A549 (cell line): Measurements from ENCODE around the gene KRTAP19-5. TPM values are rescaled to one million over a fixed set of nuclear protein-coding genes. Genes with fewer than 3 reads are reported as not detected.

Experiments
- ATAC-seq, 2 experiments: fragments of 200-7000 bp in 1 of 2; fragments of >200 bp in 1 of 2; cut with Nextera tagmentation in 1 of 2; cut with Tn5 transposase in 1 of 2; 3 replicates each; pipeline versions ENCODE4 v1.8.0 to v1.9.1; 2018 to 2020; ENCODE audit warnings: mild to moderate bottlenecking in 1 of 2, moderate library complexity in 1 of 2
- CTCF ChIA-PET: fragments of 300-600 bp; sonication (Branson Sonifier 250); formaldehyde crosslinking; extraction: SDS; loops from one replicate; lab custom pipeline; 2021; ENCODE audit warnings: antibody characterized with exemption, inconsistent platforms; lab: Yijun Ruan, JAX
- POLR2A ChIA-PET: fragments of 350-600 bp; formaldehyde crosslinking; extraction: SDS; loops from one replicate; lab custom pipeline; 2021; ENCODE audit warnings: antibody characterized with exemption, inconsistent platforms; lab: Yijun Ruan, JAX
- DNase-seq, 2 experiments: peaks; one replicate each; pipeline versions ENCODE4 v3.0.0 to v3.0.0-alpha.2; 2011 to 2016; ENCODE audit warnings: low read depth in 1 of 2, low spot score in 1 of 2
- FAIRE-seq: peaks from 2 replicates; lab custom pipeline; 2011; peaks lifted over from hg19 to GRCh38; lab: Jason Lieb, UNC
- H3K27ac ChIP-seq, 2 experiments: fragments of >200 bp; sonication (Bioruptor Twin); formaldehyde crosslinking; 3 replicates each; pipeline ENCODE4 v1.5.1; 2016 to 2017
- H3K4me1 ChIP-seq: fragments of >200 bp; sonication (Bioruptor Twin); formaldehyde crosslinking; 3 replicates; pipeline ENCODE4 v1.6.1; 2016
- H3K4me2 ChIP-seq: fragments of >200 bp; sonication (Bioruptor Twin); formaldehyde crosslinking; 3 replicates; pipeline ENCODE4 v1.6.1; 2016
- H3K4me3 ChIP-seq: fragments of >200 bp; sonication (Bioruptor Twin); formaldehyde crosslinking; 3 replicates; pipeline ENCODE4 v1.5.1; 2016
- H3K9me3 ChIP-seq: fragments of >200 bp; sonication (Bioruptor Twin); formaldehyde crosslinking; 3 replicates; pipeline ENCODE4 v1.6.1; 2016
- ATOH8 ChIP-seq: fragments of 250-450 bp; sonication (Bioruptor Pico); IDR thresholded peaks from 2 replicates; pipeline ENCODE4 v1.5.0; 2020; ENCODE audit warnings: low read depth, mild to moderate bottlenecking, moderate library complexity
- BCL3 ChIP-seq: fragments of >200 bp; sonication (Bioruptor Twin); formaldehyde crosslinking; IDR thresholded peaks from 3 replicates; pipeline ENCODE4 v1.6.1; 2016
- CEBPB ChIP-seq, 2 experiments: fragments of >200 bp in 1 of 2; sonication (Bioruptor Twin) in 1 of 2; formaldehyde crosslinking in 1 of 2; IDR thresholded peaks; 2 replicates each; pipeline ENCODE4 v1.6.1; 2012 to 2016
- CHD4 ChIP-seq: fragments of 200-600 bp; sonication (generic); IDR thresholded peaks from 2 replicates; pipeline ENCODE4 v1.6.1; 2016; ENCODE audit warnings: antibody characterized with exemption, mild to moderate bottlenecking, borderline replicate concordance
- CTCF ChIP-seq: fragments of >200 bp; sonication (Bioruptor Twin); formaldehyde crosslinking; IDR thresholded peaks from 3 replicates; pipeline ENCODE4 v1.5.1; 2016
- EHF ChIP-seq: fragments of 250-450 bp; sonication (Bioruptor Pico); IDR thresholded peaks from 2 replicates; pipeline ENCODE4 v1.5.0; 2020; ENCODE audit warnings: mild to moderate bottlenecking
- ELK1 ChIP-seq: fragments of 150-350 bp; IDR thresholded peaks from 2 replicates; pipeline ENCODE4 v1.6.1; 2014; ENCODE audit warnings: low read depth, mild to moderate bottlenecking, low read length
- EP300 ChIP-seq, 2 experiments: fragments of >200 bp; sonication (Bioruptor Twin); formaldehyde crosslinking; IDR thresholded peaks; 2 replicates in 1 of 2; 3 replicates in 1 of 2; pipeline ENCODE4 v1.6.1; 2016 to 2017
- ESRRA ChIP-seq: fragments of 150-350 bp; IDR thresholded peaks from 2 replicates; pipeline ENCODE4 v1.6.1; 2014; ENCODE audit warnings: mild to moderate bottlenecking, low read length, borderline replicate concordance
- FOSB ChIP-seq: fragments of 250-450 bp; sonication (Bioruptor Pico); IDR thresholded peaks from 2 replicates; pipeline ENCODE4 v1.5.0; 2020; ENCODE audit warnings: mild to moderate bottlenecking, moderate library complexity
- FOXS1 ChIP-seq: fragments of 250-450 bp; sonication (Bioruptor Pico); IDR thresholded peaks from 2 replicates; pipeline ENCODE4 v1.5.0; 2020; ENCODE audit warnings: mild to moderate bottlenecking, moderate library complexity
- HEYL ChIP-seq: fragments of 250-450 bp; sonication (Bioruptor Pico); IDR thresholded peaks from 2 replicates; pipeline ENCODE4 v1.8.0; 2021; ENCODE audit warnings: mild to moderate bottlenecking, moderate library complexity
- HMGXB4 ChIP-seq: fragments of 250-450 bp; sonication (Bioruptor Pico); IDR thresholded peaks from 2 replicates; pipeline ENCODE4 v1.5.0; 2021; ENCODE audit warnings: mild to moderate bottlenecking, moderate library complexity, borderline replicate concordance
- HOXA7 ChIP-seq: fragments of 250-450 bp; sonication (Bioruptor Pico); IDR thresholded peaks from 2 replicates; pipeline ENCODE4 v1.5.0; 2020; ENCODE audit warnings: mild to moderate bottlenecking, moderate library complexity
- HOXB13 ChIP-seq: fragments of 250-450 bp; sonication (Bioruptor Pico); IDR thresholded peaks from 2 replicates; pipeline ENCODE4 v1.5.0; 2020; ENCODE audit warnings: low read depth, mild to moderate bottlenecking, moderate library complexity
- HOXB5 ChIP-seq: fragments of 250-450 bp; sonication (Bioruptor Pico); IDR thresholded peaks from 2 replicates; pipeline ENCODE4 v1.5.0; 2020; ENCODE audit warnings: mild to moderate bottlenecking, moderate library complexity
- KDM5A ChIP-seq: fragments of 200-600 bp; sonication (generic); IDR thresholded peaks from 2 replicates; pipeline ENCODE4 v1.6.1; 2016; ENCODE audit warnings: antibody characterized with exemption, mild to moderate bottlenecking
- MAFK ChIP-seq: fragments of 450-650 bp; IDR thresholded peaks from 2 replicates; pipeline ENCODE4 v1.6.1; 2014; ENCODE audit not compliant: partially characterized antibody
- MYC ChIP-seq: IDR thresholded peaks from 2 replicates; pipeline ENCODE4 v1.6.1; 2012; ENCODE audit warnings: mild to moderate bottlenecking, inconsistent platforms, low read length, improper control_type of control experiment, borderline replicate concordance
- NPAS2 ChIP-seq: fragments of 250-450 bp; sonication (Bioruptor Pico); IDR thresholded peaks from 2 replicates; pipeline ENCODE4 v1.8.0; 2022; ENCODE audit warnings: mild to moderate bottlenecking, moderate library complexity, borderline replicate concordance
- NR3C1 ChIP-seq: fragments of >200 bp; sonication (Bioruptor Twin); formaldehyde crosslinking; IDR thresholded peaks from 3 replicates; pipeline ENCODE4 v1.6.1; 2017
- RAD21 ChIP-seq, 2 experiments: fragments of >200 bp in 1 of 2; sonication (Bioruptor Twin) in 1 of 2; formaldehyde crosslinking in 1 of 2; IDR thresholded peaks in 1 of 2; conservative IDR thresholded peaks in 1 of 2; 2 replicates in 1 of 2; 3 replicates in 1 of 2; pipeline ENCODE4 v1.6.1; 2012 to 2018; ENCODE audit warnings: inconsistent platforms in 1 of 2
- RARB ChIP-seq: fragments of 250-450 bp; sonication (Bioruptor Pico); IDR thresholded peaks from 2 replicates; pipeline ENCODE4 v1.8.0; 2021; ENCODE audit warnings: mild to moderate bottlenecking, moderate library complexity
- RNF2 ChIP-seq: fragments of 200-600 bp; sonication (generic); IDR thresholded peaks from 2 replicates; pipeline ENCODE4 v1.6.1; 2016; ENCODE audit warnings: low read depth, mild to moderate bottlenecking, antibody characterized with exemption, moderate library complexity, borderline replicate concordance
- SREBF2 ChIP-seq: fragments of 450-650 bp; IDR thresholded peaks from 2 replicates; pipeline ENCODE4 v1.6.1; 2014; ENCODE audit warnings: mild to moderate bottlenecking, moderate library complexity
- TP53 ChIP-seq: fragments of 250-450 bp; sonication (Bioruptor Pico); IDR thresholded peaks from 2 replicates; pipeline ENCODE4 v1.5.0; 2021; ENCODE audit warnings: mild to moderate bottlenecking, moderate library complexity
- USF2 ChIP-seq: fragments of 450-650 bp; IDR thresholded peaks from 2 replicates; pipeline ENCODE4 v1.6.1; 2014; ENCODE audit warnings: antibody characterized with exemption
- ZC3H11A ChIP-seq: fragments of 450-650 bp; IDR thresholded peaks from 2 replicates; pipeline ENCODE4 v1.6.1; 2014; ENCODE audit warnings: antibody characterized with exemption, mild to moderate bottlenecking
- ZFP36 ChIP-seq: fragments of 450-650 bp; IDR thresholded peaks from 2 replicates; pipeline ENCODE4 v1.6.1; 2014; ENCODE audit warnings: borderline replicate concordance; ENCODE audit not compliant: partially characterized antibody
- ZSCAN20 ChIP-seq: fragments of 250-450 bp; sonication (Bioruptor Pico); IDR thresholded peaks from 2 replicates; pipeline ENCODE4 v1.8.0; 2022; ENCODE audit warnings: mild to moderate bottlenecking, moderate library complexity
- WGBS: methylation state at CpG from one replicate; pipeline ENCODE4 v1.1.6; 2017; ENCODE audit errors: missing lambda C conversion rate; 5-methylcytosine and 5-hydroxymethylcytosine counted together
- polyA plus RNA-seq, 4 experiments: library from polyadenylated mRNA; depleted of rRNA in 3 of 4; stranded (reverse); fragments of >200 nt; fragmentation: RNase III in 1 of 4; extraction: RNeasy Plus Mini Kit Qiagen cat#74134 plus additional on column Dnase treatment in 1 of 4; gene quantifications; 2 replicates in 3 of 4; 3 replicates in 1 of 4; pipeline ENCODE4 v1.2.3, GENCODE V29; 2011 to 2017

KRTAP19-5 gene
- polyA plus RNA-seq, 2 of the 4 experiments (the other 2 are of a cell fraction), result not detected

- ChIA-PET CTCF (no interaction called here), POLR2A (no interaction called here)
- 0% methylated on average over 4 of the region's 4 CpGs for WGBS
- Histone ChIP-seq H3K4me2 (no peak within 1 kb of the TSS), H3K27ac (no peak within 1 kb of the TSS), H3K9me3 (no peaks in the 10 kb centered on the region), H3K4me1 (no peaks in the 10 kb centered on the region), H3K4me3 (no peak within 1 kb of the TSS)
- FAIRE-seq, result no peak
- TF ChIP-seq HOXB13 (CRISPR knock-in tag) (no peak), USF2 (no peak), RNF2 (no peak), KDM5A (no peak), FOSB (CRISPR knock-in tag) (no peak), TP53 (CRISPR knock-in tag) (no peak), EP300 (IDR thresholded peaks at IDR 0.05) (no peak), SREBF2 (no peak), NPAS2 (no peak), CHD4 (no peak), ZFP36 (no peak), FOXS1 (CRISPR knock-in tag) (no peak), HOXA7 (no peak), RAD21 (conservative IDR thresholded peaks at IDR 0.05 in 1 of 2, IDR thresholded peaks at IDR 0.05 in 1 of 2) (no peak), RARB (no peak), HMGXB4 (CRISPR knock-in tag) (no peak), HOXB5 (CRISPR knock-in tag) (no peak), ZC3H11A (no peak), ESRRA (no peak)
- DNase-seq, result no peak
- ATAC-seq, result no peak
Observed at GRCh38 chr21:30497065-30497464, 4.9 kb downstream of the KRTAP19-5 start, which contains the start of gene KRTAP19-4. KRTAP19-4 (minus strand) TSS chr21:30497165; CDS start chr21:30497110, 55 bp downstream.

- WGBS, result 18% methylated on average over 2 of the region's 2 CpGs
- no peak for DNase-seq
- FAIRE-seq, result no peak
- CTCF ChIA-PET, result no interaction called here
- ATAC-seq, result no peak
- POLR2A ChIA-PET, result no interaction called here
- Histone ChIP-seq H3K9me3 (no peaks in the 10 kb centered on the region), H3K4me3 (no peak within 1 kb of the TSS), H3K4me2 (no peak within 1 kb of the TSS), H3K4me1 (no peaks in the 10 kb centered on the region), H3K27ac (no peak within 1 kb of the TSS)
- TF ChIP-seq ZFP36 (no peak), ZSCAN20 (CRISPR knock-in tag) (no peak), NPAS2 (no peak), HEYL (CRISPR knock-in tag) (no peak), ATOH8 (CRISPR knock-in tag) (no peak), BCL3 (no peak), KDM5A (no peak), NR3C1 (no peak), MAFK (no peak), CEBPB (IDR thresholded peaks at IDR 0.05) (no peak), ELK1 (no peak), EHF (CRISPR knock-in tag) (no peak), USF2 (no peak), CHD4 (no peak), MYC (no peak), CTCF (no peak)
Observed at GRCh38 chr21:30491963-30492428, 9.9 kb downstream of the KRTAP19-5 start, which contains the start of gene KRTAP19-3. KRTAP19-3 (minus strand) TSS chr21:30492013; CDS start chr21:30491957, 56 bp downstream.
